ENCODE measurements around the gene GAD2. TPM values are rescaled to one million over a fixed set of nuclear protein-coding genes. Genes with fewer than 3 reads are reported as not detected.

Gene GAD2
- total RNA-seq, 1 experiment from 2014 or later, result not detected

DNA sequence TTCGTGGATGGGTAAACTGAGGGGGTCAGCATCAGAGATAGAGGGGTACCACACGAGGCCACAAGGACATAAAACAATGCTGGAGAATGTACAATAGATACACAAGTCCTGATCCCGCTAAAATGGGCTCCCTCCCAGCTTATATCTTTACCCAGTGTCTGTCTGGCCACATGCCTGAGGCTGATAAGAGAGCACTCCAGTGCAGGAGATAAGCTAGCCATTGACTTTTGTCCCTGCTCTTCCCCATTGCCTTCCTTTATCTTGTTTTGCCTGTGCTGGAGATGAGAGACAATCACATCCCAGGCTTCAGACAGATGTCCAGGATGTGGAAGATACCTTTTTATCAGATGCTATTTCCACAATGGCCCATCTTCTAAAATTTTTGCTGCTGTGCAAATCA is 6.0 kb downstream of the GAD2 start:
- Mint-ChIP-seq H3K27ac (ENCODE audit: unreplicated experiment) (no peak overlapping the region), H3K4me1 (ENCODE audit: low read depth, unreplicated experiment) (peaks cover 14% of the 10 kb centered on the region), H3K9me3 (ENCODE audit: unreplicated experiment) (no peaks in the 10 kb centered on the region), H3K4me3 (ENCODE audit: unreplicated experiment) (no peak overlapping the region), H3K27me3 (ENCODE audit: insufficient read depth, unreplicated experiment) (peaks cover 11% of the 10 kb centered on the region), H3K36me3 (ENCODE audit: insufficient read depth, unreplicated experiment) (no peaks in the 10 kb centered on the region)
- BruUV-seq (replicated peaks), result no TSS peak
- Histone ChIP-seq H3K36me3 (ENCODE audit: control insufficient read depth, insufficient read depth, low read length) (no peaks in the 10 kb centered on the region), H3K4me1 (peaks cover 9% of the 10 kb centered on the region; the same call in 1 of the 2 replicates), H3K9me3 (no peaks in the 10 kb centered on the region), H3K4me3 (ENCODE audit: low read depth, low read length) (no peak overlapping the region), H3K27me3 (replicated peaks; ENCODE audit: control insufficient read depth, insufficient read depth, low read length) (0 out of 2 replicates have a peak, but pooled peaks cover 3% of the 10 kb centered on the region)
- TF ChIP-seq, protein P1, sequence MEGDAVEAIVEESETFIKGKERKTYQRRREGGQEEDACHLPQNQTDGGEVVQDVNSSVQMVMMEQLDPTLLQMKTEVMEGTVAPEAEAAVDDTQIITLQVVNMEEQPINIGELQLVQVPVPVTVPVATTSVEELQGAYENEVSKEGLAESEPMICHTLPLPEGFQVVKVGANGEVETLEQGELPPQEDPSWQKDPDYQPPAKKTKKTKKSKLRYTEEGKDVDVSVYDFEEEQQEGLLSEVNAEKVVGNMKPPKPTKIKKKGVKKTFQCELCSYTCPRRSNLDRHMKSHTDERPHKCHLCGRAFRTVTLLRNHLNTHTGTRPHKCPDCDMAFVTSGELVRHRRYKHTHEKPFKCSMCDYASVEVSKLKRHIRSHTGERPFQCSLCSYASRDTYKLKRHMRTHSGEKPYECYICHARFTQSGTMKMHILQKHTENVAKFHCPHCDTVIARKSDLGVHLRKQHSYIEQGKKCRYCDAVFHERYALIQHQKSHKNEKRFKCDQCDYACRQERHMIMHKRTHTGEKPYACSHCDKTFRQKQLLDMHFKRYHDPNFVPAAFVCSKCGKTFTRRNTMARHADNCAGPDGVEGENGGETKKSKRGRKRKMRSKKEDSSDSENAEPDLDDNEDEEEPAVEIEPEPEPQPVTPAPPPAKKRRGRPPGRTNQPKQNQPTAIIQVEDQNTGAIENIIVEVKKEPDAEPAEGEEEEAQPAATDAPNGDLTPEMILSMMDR (IDR thresholded peaks at IDR 0.05; ENCODE audit: insufficient read depth in 1 of 2, low read depth in 1 of 2, low read length in 1 of 2, severe bottlenecking in 1 of 2, unreplicated experiment in 1 of 2), result no peak
- intact Hi-C loops (cut with micrococcal nuclease; ENCODE audit: unreplicated experiment), result no loop called here
- ChIA-PET CTCF (no interaction called here), POLR2A (no interaction called here)
- DNase-seq, result peak in 1 of 2 experiments; percentile 24

DNA sequence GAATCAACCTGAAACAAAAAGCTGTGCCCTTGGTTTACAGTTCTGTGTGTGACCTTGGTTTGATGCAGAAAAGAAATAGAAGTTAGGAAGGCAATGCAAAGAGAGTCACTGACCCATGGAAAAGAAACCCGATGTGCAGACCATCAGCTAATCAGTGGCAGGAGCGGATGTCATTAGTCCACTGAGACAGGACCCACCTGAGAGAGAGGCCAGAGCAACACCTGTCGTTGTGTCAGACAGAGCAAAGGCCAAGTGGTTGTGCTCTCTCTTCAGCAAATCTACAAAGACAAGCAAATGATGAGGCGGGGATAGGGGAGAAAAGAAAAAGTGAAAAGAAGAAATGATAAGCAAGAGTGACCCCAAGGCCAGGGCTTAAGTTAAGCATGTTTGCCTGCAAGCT is 8.7 kb downstream of the GAD2 start:
- no peaks in the 10 kb centered on the region for H3K36me3 ChIP-seq (ENCODE audit: control insufficient read depth, insufficient read depth, low read length)
- H3K4me1 Mint-ChIP-seq (ENCODE audit: low read depth, unreplicated experiment), result peaks cover 14% of the 10 kb centered on the region
- ChIA-PET CTCF (no interaction called here), POLR2A (no interaction called here)
- peaks cover 12% of the 10 kb centered on the region for H3K27me3 Mint-ChIP-seq (ENCODE audit: insufficient read depth, unreplicated experiment)
- DNase-seq, result no peak
- H3K9me3 Mint-ChIP-seq (ENCODE audit: unreplicated experiment), result no peaks in the 10 kb centered on the region
- H3K4me3 ChIP-seq (ENCODE audit: low read depth, low read length), result no peak overlapping the region
- TF ChIP-seq, protein P1 (IDR thresholded peaks at IDR 0.05; ENCODE audit: insufficient read depth in 1 of 2, low read depth in 1 of 2, low read length in 1 of 2, severe bottlenecking in 1 of 2, unreplicated experiment in 1 of 2), result no peak
- H3K9me3 ChIP-seq, result no peaks in the 10 kb centered on the region
- no peak overlapping the region for H3K27ac Mint-ChIP-seq (ENCODE audit: unreplicated experiment)
- H3K27me3 ChIP-seq (replicated peaks; ENCODE audit: control insufficient read depth, insufficient read depth, low read length), result 0 out of 2 replicates have a peak, but pooled peaks cover 3% of the 10 kb centered on the region
- intact Hi-C loops (cut with micrococcal nuclease; ENCODE audit: unreplicated experiment), result no loop called here
- no peaks in the 10 kb centered on the region for H3K36me3 Mint-ChIP-seq (ENCODE audit: insufficient read depth, unreplicated experiment)
- no TSS peak for BruUV-seq (replicated peaks)
- no peak overlapping the region for H3K4me3 Mint-ChIP-seq (ENCODE audit: unreplicated experiment)
- H3K4me1 ChIP-seq, result peaks cover 9% of the 10 kb centered on the region; the same call in 1 of the 2 replicates

DNA sequence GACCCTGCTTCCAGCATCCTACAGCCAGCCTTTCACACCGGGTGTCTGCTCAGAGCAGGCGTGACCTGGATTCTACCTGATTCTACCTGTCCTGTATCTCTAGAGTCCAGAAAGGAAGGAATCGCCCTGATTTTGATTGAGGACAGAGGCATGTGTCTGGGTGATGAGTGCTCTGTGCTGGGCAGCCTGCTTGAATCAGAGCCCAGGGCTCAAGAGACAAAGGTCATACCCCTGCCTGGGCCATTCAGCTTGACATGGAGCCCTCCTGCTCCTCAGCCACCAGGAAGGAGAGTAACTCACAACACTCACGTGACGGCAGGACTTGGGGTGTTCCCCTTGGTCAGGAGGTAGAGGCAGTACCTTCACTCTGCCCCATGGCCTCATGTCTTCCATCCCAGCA is 11.2 kb downstream of the GAD2 start:
- H3K4me1 Mint-ChIP-seq (ENCODE audit: low read depth, unreplicated experiment), result peaks cover 2% of the 10 kb centered on the region
- no peak overlapping the region for H3K4me3 ChIP-seq (ENCODE audit: low read depth, low read length)
- H3K27me3 Mint-ChIP-seq (ENCODE audit: insufficient read depth, unreplicated experiment), result peaks cover 16% of the 10 kb centered on the region
- peaks cover 3% of the 10 kb centered on the region; the same call in 1 of the 2 replicates for H3K4me1 ChIP-seq
- POLR2A ChIA-PET, result no interaction called here
- no peaks in the 10 kb centered on the region for H3K27me3 ChIP-seq (replicated peaks; ENCODE audit: control insufficient read depth, insufficient read depth, low read length)
- no TSS peak for BruUV-seq (replicated peaks)
- no peaks in the 10 kb centered on the region for H3K36me3 Mint-ChIP-seq (ENCODE audit: insufficient read depth, unreplicated experiment)
- no peak for DNase-seq
- no peak overlapping the region for H3K27ac Mint-ChIP-seq (ENCODE audit: unreplicated experiment)
- no peaks in the 10 kb centered on the region for H3K9me3 ChIP-seq
- TF ChIP-seq, protein P1 (IDR thresholded peaks at IDR 0.05; ENCODE audit: insufficient read depth in 1 of 2, low read depth in 1 of 2, low read length in 1 of 2, severe bottlenecking in 1 of 2, unreplicated experiment in 1 of 2), result no peak
- intact Hi-C loops (cut with micrococcal nuclease; ENCODE audit: unreplicated experiment), result no loop called here
- no peaks in the 10 kb centered on the region for H3K36me3 ChIP-seq (ENCODE audit: control insufficient read depth, insufficient read depth, low read length)
- no peaks in the 10 kb centered on the region for H3K9me3 Mint-ChIP-seq (ENCODE audit: unreplicated experiment)
- CTCF ChIA-PET, result no interaction called here
- no peak overlapping the region for H3K4me3 Mint-ChIP-seq (ENCODE audit: unreplicated experiment)
